K562 (cell line): ENCODE measurements around the gene PRCD. TPM values are rescaled to one million over a fixed set of nuclear protein-coding genes. Genes with fewer than 3 reads are reported as not detected.

Experiments
- ATF1 ChIP-seq, 2 experiments: fragments of 450-650 bp in 1 of 2; IDR thresholded peaks; 2 replicates each; pipeline ENCODE4 v1.6.1; 2016; ENCODE audit warnings: missing compliant biosample characterization in 1 of 2, missing genetic modification characterization in 1 of 2
- BCOR ChIP-seq: fragments of 450-650 bp; IDR thresholded peaks from 2 replicates; pipeline ENCODE4 v1.6.1; 2016
- CBX1 ChIP-seq: sonication (generic); IDR thresholded peaks from 2 replicates; pipeline ENCODE4 v1.6.1; 2016; ENCODE audit warnings: antibody characterized with exemption, low read depth, mild to moderate bottlenecking
- CEBPG ChIP-seq, 3 experiments: fragments of 200-800 bp in 1 of 3; sonication (Bioruptor generic) in 1 of 3; sonication (generic) in 1 of 3; formaldehyde crosslinking in 1 of 3; IDR thresholded peaks in 2 of 3; conservative IDR thresholded peaks in 1 of 3; 2 replicates each; pipeline versions ENCODE4 v1.6.1 to v1.8.0; 2016 to 2022; ENCODE audit warnings: missing compliant biosample characterization in 2 of 3, missing genetic modification characterization in 2 of 3, mild to moderate bottlenecking in 1 of 3, missing genetic modification reagents in 1 of 3
- CTCF ChIP-seq, 3 experiments: IDR thresholded peaks in 2 of 3; conservative IDR thresholded peaks in 1 of 3; 2 replicates each; pipeline ENCODE4 v1.5.1; 2011 to 2012; ENCODE audit warnings: low read length in 3 of 3, mild to moderate bottlenecking in 3 of 3, control low read depth in 2 of 3, improper control_type of control experiment in 1 of 3, inconsistent platforms in 1 of 3, low read depth in 1 of 3, mixed read lengths in 1 of 3, moderate library complexity in 1 of 3; ENCODE audit not compliant: insufficient read depth in 2 of 3
- GATAD2A ChIP-seq: fragments of 450-650 bp; IDR thresholded peaks from 2 replicates; pipeline ENCODE4 v1.6.1; 2017
- GATAD2B ChIP-seq: fragments of 450-650 bp; IDR thresholded peaks from 2 replicates; pipeline ENCODE4 v1.6.1; 2017; ENCODE audit warnings: mild to moderate bottlenecking, borderline replicate concordance
- HLTF ChIP-seq: fragments of 450-650 bp; IDR thresholded peaks from 2 replicates; pipeline ENCODE4 v1.6.1; 2016
- MTA3 ChIP-seq: fragments of 450-650 bp; formaldehyde crosslinking; IDR thresholded peaks from 2 replicates; pipeline ENCODE4 v1.6.1; 2017; ENCODE audit warnings: mild to moderate bottlenecking, borderline replicate concordance
- MTF1 ChIP-seq: fragments of 250-450 bp; sonication (Bioruptor Pico); IDR thresholded peaks from 2 replicates; pipeline ENCODE4 v1.9.0; 2021; ENCODE audit warnings: moderate library complexity, mild to moderate bottlenecking, inconsistent platforms, borderline replicate concordance
- MXI1 ChIP-seq: IDR thresholded peaks from 2 replicates; pipeline ENCODE4 v1.6.1; 2011; ENCODE audit warnings: low read depth, mild to moderate bottlenecking, improper control_type of control experiment, low read length
- NONO ChIP-seq, 2 experiments: fragments of 200-400 bp in 1 of 2; fragments of 450-650 bp in 1 of 2; formaldehyde crosslinking in 1 of 2; IDR thresholded peaks; 2 replicates each; pipeline ENCODE4 v1.6.1; 2017; ENCODE audit warnings: low read depth in 2 of 2, mild to moderate bottlenecking in 2 of 2, moderate library complexity in 2 of 2, low read length in 1 of 2
- RCOR1 ChIP-seq, 2 experiments: IDR thresholded peaks; 2 replicates each; pipeline ENCODE4 v1.6.1; 2012; ENCODE audit warnings: low read depth in 2 of 2, low read length in 2 of 2, borderline replicate concordance in 1 of 2, improper control_type of control experiment in 1 of 2
- SP1 ChIP-seq: sonication (generic); formaldehyde crosslinking; IDR thresholded peaks from 2 replicates; pipeline ENCODE4 v1.8.1; 2022; ENCODE audit warnings: mild to moderate bottlenecking, missing genetic modification reagents
- STAG1 ChIP-seq: sonication (generic); formaldehyde crosslinking; IDR thresholded peaks from 2 replicates; pipeline ENCODE4 v1.5.0; 2020; ENCODE audit warnings: missing genetic modification reagents, borderline replicate concordance
- SUPT5H ChIP-seq: fragments of 450-650 bp; IDR thresholded peaks from 2 replicates; pipeline ENCODE4 v1.6.1; 2016
- XRCC5 ChIP-seq: fragments of 200-400 bp; formaldehyde crosslinking; IDR thresholded peaks from 2 replicates; pipeline ENCODE4 v1.6.1; 2017; ENCODE audit warnings: low read depth, mild to moderate bottlenecking, low read length
- YY1 ChIP-seq, 3 experiments: IDR thresholded peaks; 2 replicates each; pipeline ENCODE4 v1.6.1; 2011; ENCODE audit warnings: low read length in 2 of 3, mild to moderate bottlenecking in 2 of 3, moderate library complexity in 2 of 3, borderline replicate concordance in 1 of 3, control low read depth in 1 of 3, low read depth in 1 of 3; ENCODE audit not compliant: insufficient read depth in 3 of 3, insufficient replicate concordance in 2 of 3, control insufficient read depth in 1 of 3, insufficient read length in 1 of 3; ENCODE audit errors: extremely low read depth in 1 of 3
- ZNF609 ChIP-seq: sonication (generic); formaldehyde crosslinking; IDR thresholded peaks from 2 replicates; pipeline ENCODE4 v1.8.1; 2023; ENCODE audit warnings: missing genetic modification reagents, mild to moderate bottlenecking, borderline replicate concordance
- polyA plus RNA-seq, 8 experiments: library from polyadenylated mRNA; depleted of rRNA in 4 of 8; stranded (reverse) in 5 of 8; unstranded in 3 of 8; fragments of >200 nt; fragmentation: Nextera tagmentation in 2 of 8; fragmentation: Illumina TruSeq in 1 of 8; extraction: Ambion mirVana in 2 of 8; extraction: Trizol in 1 of 8; gene quantifications; 2 replicates each; pipeline versions ENCODE4 v1.2.1 to v1.2.3, GENCODE V29; 2011 to 2014; ENCODE audit warnings: inconsistent platforms in 1 of 8, missing spikeins in 1 of 8
- total RNA-seq, 7 experiments: library from RNA; depleted of rRNA in 6 of 7; stranded (reverse); fragments of >200 nt in 6 of 7; fragmentation: Illumina TruSeq in 2 of 7; extraction: Trizol in 2 of 7; gene quantifications; 2 replicates each; pipeline versions ENCODE4 v1.2.1 to v1.2.3, GENCODE V29; 2011 to 2021; ENCODE audit warnings: low replicate concordance in 1 of 7

The PRCD gene
- total and polyA plus RNA-seq, 9 of the 15 experiments (the other 6 are each of a cell fraction or from before 2014, with no cell fraction given), result 0.20 to 0.25 (median 0.21) TPM; not detected in 6

GRCh38 chr17:76523084-76524037, 16.5 kb upstream of the PRCD start (continued):
- TF ChIP-seq ZNF609 (CRISPR knock-in tag) (no peak), MTA3 (peak; percentile 27; the same call in 1 of the 2 replicates), SP1 (CRISPR knock-in tag) (peak; percentile 47; the same call in 1 of the 2 replicates), HLTF (no peak), CBX1 (no peak), RCOR1 (IDR thresholded peaks at IDR 0.05; ENCODE audit: borderline replicate concordance in 1 of 2, low read depth in 2 of 2, low read length in 2 of 2) (0 out of 4 replicates have a peak, but pooled peaks of 1 of the 2 experiments have one; percentile 36), GATAD2B (no peak), CEBPG (CRISPR knock-in tag; IDR thresholded peaks at IDR 0.05) (no peak), CEBPG (tag; conservative IDR thresholded peaks at IDR 0.05 in 1 of 2, IDR thresholded peaks at IDR 0.05 in 1 of 2) (no peak), GATAD2A (peak; percentile 60; the same call in 1 of the 2 replicates), CTCF (IDR thresholded peaks at IDR 0.05 in 2 of 3, conservative IDR thresholded peaks at IDR 0.05 in 1 of 3; ENCODE audit: insufficient read depth in 2 of 3, low read depth in 1 of 3, low read length in 3 of 3) (peak; percentile 97 to 99 (median 98)), MTF1 (CRISPR knock-in tag) (no peak), ATF1 (CRISPR knock-in tag; IDR thresholded peaks at IDR 0.05) (no peak), ATF1 (tag; IDR thresholded peaks at IDR 0.05) (0 out of 2 replicates have a peak, but pooled peaks have one; percentile 18), NONO (IDR thresholded peaks at IDR 0.05; ENCODE audit: low read depth in 2 of 2, low read length in 1 of 2) (0 out of 4 replicates have a peak, but pooled peaks of 1 of the 2 experiments have one; percentile 34), BCOR (no peak), XRCC5 (peak; percentile 78; the same call in 1 of the 2 replicates), STAG1 (CRISPR knock-in tag) (peak; percentile 95), MXI1 (no peak), YY1 (IDR thresholded peaks at IDR 0.05; ENCODE audit: borderline replicate concordance in 1 of 3, control insufficient read depth in 1 of 3, extremely low read depth in 1 of 3, insufficient read depth in 3 of 3, insufficient read length in 1 of 3, insufficient replicate concordance in 2 of 3, low read depth in 1 of 3, low read length in 2 of 3) (peak in 2 of 3 experiments; percentile 61 to 70), SUPT5H (no peak)
